H1 (cell line): ENCODE results near the gene SLC6A19. TPM values are rescaled to one million over a fixed set of nuclear protein-coding genes. Genes with fewer than 3 reads are reported as not detected.

Experiments used
- CTCF ChIA-PET: fragments of 300-600 bp; sonication (Branson Sonifier 250); formaldehyde crosslinking; loops from one replicate; lab custom pipeline; 2021; ENCODE audit not compliant: partially characterized antibody; lab: Charles Lee
- POLR2A ChIA-PET: fragments of 300-600 bp; sonication (Branson Sonifier 250); formaldehyde crosslinking; loops from one replicate; lab custom pipeline; 2021; ENCODE audit warnings: inconsistent platforms; ENCODE audit not compliant: partially characterized antibody; lab: Charles Lee
- DNase-seq, 2 experiments: peaks; one replicate each; pipeline versions ENCODE4 v3.0.0 to v3.0.0-alpha.2; 2010 to 2022; ENCODE audit warnings: low spot score in 2 of 2, low read depth in 1 of 2, mixed read lengths in 1 of 2
- FAIRE-seq: peaks from 2 replicates; lab custom pipeline; 2011; peaks lifted over from hg19 to GRCh38; lab: Jason Lieb, UNC
- H2AFZ ChIP-seq: 2 replicates; pipeline ENCODE4 v1.8.1; 2012; ENCODE audit warnings: low read length, inconsistent platforms
- H2AK5ac ChIP-seq: 2 replicates; pipeline ENCODE4 v1.6.1; 2013; ENCODE audit warnings: low read depth, low read length
- H2BK120ac ChIP-seq: replicated peaks from 2 replicates; pipeline ENCODE3; 2013; ENCODE audit warnings: low read depth, low read length, inconsistent platforms
- H2BK12ac ChIP-seq: 2 replicates; pipeline ENCODE4 v1.6.1; 2013; ENCODE audit warnings: low read depth, low read length
- H2BK15ac ChIP-seq: 2 replicates; pipeline ENCODE4 v1.6.1; 2013; ENCODE audit warnings: low read length
- H2BK20ac ChIP-seq: 2 replicates; pipeline ENCODE4 v1.6.1; 2013; ENCODE audit warnings: low read length
- H2BK5ac ChIP-seq: 2 replicates; pipeline ENCODE4 v1.6.1; 2013; ENCODE audit warnings: low read depth, low read length
- H3K14ac ChIP-seq: 2 replicates; pipeline ENCODE4 v1.6.1; 2013; ENCODE audit warnings: inconsistent platforms; ENCODE audit not compliant: insufficient read length
- H3K18ac ChIP-seq: 2 replicates; pipeline ENCODE4 v1.6.1; 2013; ENCODE audit warnings: low read length; ENCODE audit errors: extremely low read depth
- H3K23ac ChIP-seq: 2 replicates; pipeline ENCODE4 v1.6.1; 2013; ENCODE audit warnings: inconsistent platforms; ENCODE audit not compliant: insufficient read length
- H3K23me2 ChIP-seq: 2 replicates; pipeline ENCODE4 v1.6.1; 2013; ENCODE audit warnings: low read depth, low read length
- H3K27ac ChIP-seq: 2 replicates; pipeline ENCODE4 v1.6.1; 2011; ENCODE audit warnings: low read depth, low read length, inconsistent platforms
- H3K27me3 ChIP-seq, 4 experiments: replicated peaks in 1 of 4; 1 replicate in 1 of 4; 2 replicates in 3 of 4; pipeline versions ENCODE4 v1.6.1 to v1.8.1; 2011 to 2013; ENCODE audit warnings: low read length in 3 of 4, mild to moderate bottlenecking in 3 of 4, inconsistent platforms in 2 of 4, mixed read lengths in 2 of 4, moderate library complexity in 1 of 4; ENCODE audit not compliant: control insufficient read depth in 3 of 4, insufficient read depth in 3 of 4; ENCODE audit errors: extremely low read depth in 1 of 4
- H3K36me3 ChIP-seq, 4 experiments: 2 replicates each; pipeline versions ENCODE4 v1.6.1 to v1.8.1; 2011 to 2013; ENCODE audit warnings: mild to moderate bottlenecking in 4 of 4, low read length in 3 of 4, moderate library complexity in 2 of 4, control low read depth in 1 of 4, inconsistent platforms in 1 of 4; ENCODE audit not compliant: insufficient read depth in 4 of 4, control insufficient read depth in 2 of 4
- H3K4ac ChIP-seq: replicated peaks from 2 replicates; pipeline ENCODE3; 2013; ENCODE audit warnings: low read length, low read depth, mixed read lengths, inconsistent platforms; ENCODE audit not compliant: insufficient read length
- H3K4me1 ChIP-seq, 4 experiments: replicated peaks in 1 of 4; 1 replicate in 1 of 4; 2 replicates in 3 of 4; pipeline versions ENCODE4 v1.6.1 to v1.8.1; 2011 to 2013; ENCODE audit warnings: low read length in 3 of 4, inconsistent platforms in 2 of 4, mixed read lengths in 1 of 4; ENCODE audit not compliant: insufficient read depth in 4 of 4, control insufficient read depth in 3 of 4
- H3K4me2 ChIP-seq, 2 experiments: 2 replicates each; pipeline versions ENCODE4 v1.6.1 to v1.8.1; 2011 to 2013; ENCODE audit warnings: low read depth in 2 of 2, low read length in 2 of 2, control low read depth in 1 of 2, inconsistent platforms in 1 of 2, mild to moderate bottlenecking in 1 of 2; ENCODE audit not compliant: insufficient read depth in 1 of 2
- H3K4me3 ChIP-seq, 4 experiments: fragments of 200-600, 300-600 bp in 1 of 4; sonication (generic), shearing (Covaris generic), sonication (Bioruptor Twin) in 1 of 4; 2 replicates each; pipeline versions ENCODE4 v1.5.1 to v1.8.1; 2011 to 2016; ENCODE audit warnings: low read length in 4 of 4, low read depth in 3 of 4, control low read depth in 2 of 4, inconsistent platforms in 2 of 4, mild to moderate bottlenecking in 2 of 4, mixed read lengths in 1 of 4, moderate library complexity in 1 of 4; ENCODE audit not compliant: insufficient read depth in 2 of 4; ENCODE audit errors: extremely low read depth in 1 of 4
- H3K56ac ChIP-seq: replicated peaks from 2 replicates; pipeline ENCODE3; 2013; ENCODE audit warnings: low read depth, mild to moderate bottlenecking, mixed read lengths, low read length, inconsistent platforms; ENCODE audit not compliant: insufficient read length
- H3K79me1 ChIP-seq: 2 replicates; pipeline ENCODE4 v1.6.1; 2013; ENCODE audit warnings: low read depth, low read length, control low read depth
- H3K79me2 ChIP-seq, 2 experiments: 2 replicates each; pipeline versions ENCODE4 v1.6.1 to v1.8.1; 2012 to 2013; ENCODE audit warnings: low read length in 2 of 2, mild to moderate bottlenecking in 2 of 2, inconsistent platforms in 1 of 2; ENCODE audit not compliant: insufficient read depth in 2 of 2, control insufficient read depth in 1 of 2
- H3K9ac ChIP-seq, 4 experiments: replicated peaks in 1 of 4; 1 replicate in 1 of 4; 2 replicates in 3 of 4; pipeline versions ENCODE4 v1.6.1 to v1.8.1; 2011 to 2013; ENCODE audit warnings: low read depth in 3 of 4, low read length in 3 of 4, control low read depth in 2 of 4, mild to moderate bottlenecking in 2 of 4, moderate library complexity in 2 of 4, inconsistent platforms in 1 of 4; ENCODE audit errors: extremely low read depth in 1 of 4
- H3K9me3 ChIP-seq, 2 experiments: 2 replicates each; pipeline versions ENCODE4 v1.6.1 to v1.8.1; 2012 to 2013; ENCODE audit warnings: mild to moderate bottlenecking in 2 of 2, moderate library complexity in 2 of 2, control low read depth in 1 of 2, inconsistent platforms in 1 of 2, low read depth in 1 of 2, low read length in 1 of 2, mixed read lengths in 1 of 2; ENCODE audit not compliant: insufficient read depth in 2 of 2
- H4K20me1 ChIP-seq, 2 experiments: replicated peaks in 1 of 2; 2 replicates each; pipeline versions ENCODE3 to v1.8.1; 2011 to 2013; ENCODE audit warnings: inconsistent platforms in 2 of 2, low read length in 2 of 2, mild to moderate bottlenecking in 1 of 2; ENCODE audit not compliant: insufficient read depth in 2 of 2, control insufficient read depth in 1 of 2
- H4K5ac ChIP-seq: 2 replicates; pipeline ENCODE4 v1.6.1; 2013; ENCODE audit warnings: low read length, low read depth, mixed read lengths, inconsistent platforms; ENCODE audit not compliant: insufficient read length
- H4K8ac ChIP-seq: 2 replicates; pipeline ENCODE4 v1.8.0; 2013; ENCODE audit warnings: mild to moderate bottlenecking, moderate library complexity, low read length, inconsistent platforms; ENCODE audit not compliant: insufficient read depth; ENCODE audit errors: extremely low read depth
- H4K91ac ChIP-seq: replicated peaks from 2 replicates; pipeline ENCODE3; 2013; ENCODE audit warnings: low read length, mixed read lengths, inconsistent platforms; ENCODE audit not compliant: insufficient read length
- CBX5 ChIP-seq: fragments of 300-800, 300-1000 bp; sonication (generic); IDR thresholded peaks from 2 replicates; pipeline ENCODE4 v1.7.1; 2016; ENCODE audit warnings: antibody characterized with exemption, low read length, low read depth
- KDM4A ChIP-seq: IDR thresholded peaks from one replicate; pipeline ENCODE4 v1.7.1; 2012; ENCODE audit warnings: low read depth, mild to moderate bottlenecking, moderate library complexity, low read length, inconsistent platforms; ENCODE audit not compliant: severe bottlenecking
- WGBS, 2 experiments: shearing (Covaris generic) in 1 of 2; methylation state at CpG; one replicate each; pipeline versions ENCODE4 v1.1.6 to v1.1.7; 2013 to 2015; ENCODE audit warnings: low lambda C conversion rate in 2 of 2, mixed read lengths in 2 of 2, inconsistent platforms in 1 of 2, low coverage in 1 of 2, missing lambda C conversion rate in 1 of 2; ENCODE audit not compliant: insufficient replicate concordance in 2 of 2, insufficient coverage in 1 of 2, insufficient read length in 1 of 2; ENCODE audit errors: extremely low coverage in 1 of 2, missing lambda C conversion rate in 1 of 2; 5-methylcytosine and 5-hydroxymethylcytosine counted together
- polyA plus RNA-seq, 7 experiments: library from polyadenylated mRNA; depleted of rRNA in 3 of 7; stranded (reverse) in 5 of 7; unstranded in 2 of 7; fragments of >200 nt in 5 of 7; fragments of 200-250 nt in 2 of 7; gene quantifications; 1 replicate in 5 of 7; 2 replicates in 1 of 7; 4 replicates in 1 of 7; pipeline versions ENCODE4 v1.2.1 to v1.2.3, GENCODE V29; 2011 to 2013; ENCODE audit warnings: missing spikeins in 2 of 7, mixed read lengths in 2 of 7
- total RNA-seq: library from RNA; stranded (reverse); fragmentation: NEBNext Ultra II Directional; extraction: Animal tissue kit (Norgen Biotek cat#: 25700); gene quantifications from 2 replicates; pipeline ENCODE4 v1.2.1, GENCODE V29; 2021

The SLC6A19 gene
- total and polyA plus RNA-seq, 2 of the 8 experiments (the other 6 are each of a cell fraction or from before 2014, with no cell fraction given) = 0.02 TPM; not detected in 1

GRCh38 chr5:1262381-1262780 lies 61.0 kb downstream of the SLC6A19 start:
- FAIRE-seq = no peak
- no peak overlapping the region for H3K56ac ChIP-seq
- 100% methylated on average over 1 of the region's 1 CpG; no CpG with 5 or more reads in 1 of the 2 experiments for WGBS, 2 experiments

More at GRCh38 chr5:1262381-1262780, 61.0 kb downstream of the SLC6A19 start:
- Histone ChIP-seq H3K9ac (no peak overlapping the region), H3K18ac (no peak overlapping the region), H3K4me1 (no peaks in the 10 kb centered on the region), H3K27me3 (no peaks in the 10 kb centered on the region), H3K4me2 (no peak overlapping the region), H2BK5ac (no peak overlapping the region), H3K23me2 (no peaks in the 10 kb centered on the region), H4K8ac (no peak overlapping the region), H3K4me3 (no peak overlapping the region), H4K91ac (no peak overlapping the region), H2BK120ac (no peak overlapping the region), H3K4ac (no peak overlapping the region), H3K27ac (no peak overlapping the region), H2AFZ (no peak overlapping the region), H4K20me1 (peaks cover 0 to 5% of the 10 kb centered on the region in 2 experiments), H3K79me1 (no peaks in the 10 kb centered on the region), H3K23ac (no peak overlapping the region), H2AK5ac (no peak overlapping the region), H3K79me2 (no peaks in the 10 kb centered on the region), H3K9me3 (peaks cover 28 to 55% of the 10 kb centered on the region in 2 experiments), H4K5ac (no peak overlapping the region), H2BK15ac (no peak overlapping the region), H2BK12ac (no peak overlapping the region), H3K14ac (no peak overlapping the region), H3K36me3 (peaks cover 0 to 57% (median 12%) of the 10 kb centered on the region in 4 experiments; a peak in 6 of 8 replicates), H2BK20ac (no peak overlapping the region)
- TF ChIP-seq CBX5 (0 out of 2 replicates have a peak, but pooled peaks have one; percentile 33), KDM4A (no peak)
- ChIA-PET POLR2A (interaction anchor here (1.2 kb wide), 1 partner anchor 32 kb away, joined by 5 read pairs; the partner anchor contains the start of gene TERT), CTCF (interaction anchor here (1.2 kb wide), 1 partner anchor 89 kb away, joined by 4 read pairs; no protein-coding TSS in a partner anchor)
- no peak for DNase-seq
